Measurements from ENCODE around the gene TCEAL6.
"Not testable (repeated sequence)": the region's sequence is repeated elsewhere in the genome, so short reads cannot be mapped to it uniquely, and the experiment has no call there.

Gene TCEAL6

DNA sequence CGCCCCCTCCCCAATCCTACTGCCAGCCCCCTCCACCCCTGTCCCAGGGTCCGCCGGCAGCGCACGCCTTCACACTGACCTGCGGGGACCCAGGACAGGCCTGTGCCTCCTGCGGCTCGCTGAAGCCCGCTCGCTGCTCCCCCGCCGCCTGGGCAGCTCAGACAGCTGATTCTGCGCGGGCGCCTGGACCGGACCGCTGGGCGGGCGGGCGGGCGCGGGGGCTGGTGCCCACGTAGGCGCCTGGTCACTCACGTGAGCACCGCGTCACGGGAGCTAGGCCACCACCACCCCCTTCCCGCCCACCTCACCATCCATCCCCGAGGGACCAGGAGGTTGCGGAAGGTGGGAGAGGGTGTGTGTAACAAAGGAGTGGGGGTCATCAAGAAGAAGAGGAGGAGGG, at the start of gene TCEAL6:
TCEAL6 (minus strand) TSS at position 208 of the 400 bp plus-strand sequence.
- not testable (repeated sequence) for H3K27ac ChIP-seq

DNA sequence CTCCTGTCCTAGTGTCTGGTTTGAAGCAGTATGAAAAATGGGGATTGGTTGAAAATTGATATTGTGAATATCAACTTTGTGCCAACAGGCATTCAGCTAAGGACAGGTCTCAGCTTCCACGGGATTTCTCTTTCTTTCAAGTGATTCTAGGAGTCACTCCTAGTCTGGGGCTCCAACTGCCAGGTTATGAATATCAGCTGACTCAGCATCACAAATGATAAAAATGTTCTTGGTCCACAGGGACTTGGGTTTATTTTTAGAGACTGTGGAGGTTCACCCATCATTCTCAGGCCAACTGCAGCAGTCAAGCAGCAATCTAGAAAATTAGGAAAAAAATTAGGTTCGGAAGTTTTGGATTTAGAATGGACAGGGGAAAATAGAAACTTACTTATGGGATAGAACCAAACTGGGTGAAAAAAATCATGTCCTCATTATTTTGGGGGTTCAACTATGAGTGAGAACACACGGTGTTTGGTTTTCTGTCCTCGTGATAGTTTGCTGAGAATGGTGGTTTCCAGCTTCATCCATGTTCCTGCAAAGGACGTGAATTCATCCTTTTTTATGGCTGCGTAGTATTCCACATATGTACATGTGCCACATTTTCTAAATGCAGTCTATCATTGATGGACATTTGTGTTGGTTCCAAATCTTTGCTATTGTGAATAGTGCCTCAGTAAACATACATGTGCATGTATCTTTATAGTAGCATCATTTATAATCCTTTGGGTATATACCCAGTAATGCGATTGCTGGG, 43.9 kb upstream of the TCEAL6 start:
- TF ChIP-seq ZFX (IDR thresholded peaks at IDR 0.05; ENCODE audit: borderline replicate concordance): no peak
- TF ChIP-seq, protein P1, sequence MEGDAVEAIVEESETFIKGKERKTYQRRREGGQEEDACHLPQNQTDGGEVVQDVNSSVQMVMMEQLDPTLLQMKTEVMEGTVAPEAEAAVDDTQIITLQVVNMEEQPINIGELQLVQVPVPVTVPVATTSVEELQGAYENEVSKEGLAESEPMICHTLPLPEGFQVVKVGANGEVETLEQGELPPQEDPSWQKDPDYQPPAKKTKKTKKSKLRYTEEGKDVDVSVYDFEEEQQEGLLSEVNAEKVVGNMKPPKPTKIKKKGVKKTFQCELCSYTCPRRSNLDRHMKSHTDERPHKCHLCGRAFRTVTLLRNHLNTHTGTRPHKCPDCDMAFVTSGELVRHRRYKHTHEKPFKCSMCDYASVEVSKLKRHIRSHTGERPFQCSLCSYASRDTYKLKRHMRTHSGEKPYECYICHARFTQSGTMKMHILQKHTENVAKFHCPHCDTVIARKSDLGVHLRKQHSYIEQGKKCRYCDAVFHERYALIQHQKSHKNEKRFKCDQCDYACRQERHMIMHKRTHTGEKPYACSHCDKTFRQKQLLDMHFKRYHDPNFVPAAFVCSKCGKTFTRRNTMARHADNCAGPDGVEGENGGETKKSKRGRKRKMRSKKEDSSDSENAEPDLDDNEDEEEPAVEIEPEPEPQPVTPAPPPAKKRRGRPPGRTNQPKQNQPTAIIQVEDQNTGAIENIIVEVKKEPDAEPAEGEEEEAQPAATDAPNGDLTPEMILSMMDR (IDR thresholded peaks at IDR 0.05): no peak
- H3K27ac ChIP-seq: no peak overlapping the region

DNA sequence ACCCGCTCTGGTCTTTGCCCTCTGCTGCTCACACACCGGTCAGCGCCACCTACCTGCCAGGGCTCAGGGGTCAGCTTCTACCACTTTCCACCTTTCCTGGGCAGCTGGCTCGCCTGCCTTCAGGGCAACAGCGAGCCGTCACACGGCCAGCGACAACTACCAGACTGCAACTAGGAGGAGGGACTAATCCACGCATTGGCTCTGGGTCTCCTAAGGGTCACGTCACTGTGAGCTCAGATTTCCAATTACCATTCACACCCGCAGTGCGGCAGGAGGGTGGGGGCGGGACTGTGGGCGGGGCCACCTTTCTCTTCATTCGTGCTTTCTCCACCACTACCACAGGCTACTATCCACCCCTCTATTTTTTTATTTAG, 13.5 kb upstream of the TCEAL6 start, which contains the start of gene BEX5:
BEX5 (minus strand) TSS at position 172 of the 374 bp plus-strand sequence. CDS start 1,712 bp downstream, outside the sequence.
- no peak for TF ChIP-seq ZFX (IDR thresholded peaks at IDR 0.05; ENCODE audit: borderline replicate concordance)
- TF ChIP-seq, protein P1 (IDR thresholded peaks at IDR 0.05): no peak
- H3K27ac ChIP-seq: peak within 1 kb of the TSS; percentile 56

GRCh38 chrX:102154900-102155805, 12.9 kb upstream of the TCEAL6 start:
- TF ChIP-seq, protein P1 (IDR thresholded peaks at IDR 0.05): no peak
- no peak for TF ChIP-seq ZFX (IDR thresholded peaks at IDR 0.05; ENCODE audit: borderline replicate concordance)
- H3K27ac ChIP-seq: peak overlapping the region; percentile 56

- no peak for TF ChIP-seq ZFX (IDR thresholded peaks at IDR 0.05; ENCODE audit: borderline replicate concordance)
- TF ChIP-seq, protein P1 (IDR thresholded peaks at IDR 0.05): peak; percentile 76
- H3K27ac ChIP-seq: peak overlapping the region; percentile 56
Measured at GRCh38 chrX:102154218-102154860, 12.1 kb upstream of the TCEAL6 start.

- H3K27ac ChIP-seq: not testable (repeated sequence)
Measured at GRCh38 chrX:102141631-102142030, 650 bp downstream of the TCEAL6 start.

DNA sequence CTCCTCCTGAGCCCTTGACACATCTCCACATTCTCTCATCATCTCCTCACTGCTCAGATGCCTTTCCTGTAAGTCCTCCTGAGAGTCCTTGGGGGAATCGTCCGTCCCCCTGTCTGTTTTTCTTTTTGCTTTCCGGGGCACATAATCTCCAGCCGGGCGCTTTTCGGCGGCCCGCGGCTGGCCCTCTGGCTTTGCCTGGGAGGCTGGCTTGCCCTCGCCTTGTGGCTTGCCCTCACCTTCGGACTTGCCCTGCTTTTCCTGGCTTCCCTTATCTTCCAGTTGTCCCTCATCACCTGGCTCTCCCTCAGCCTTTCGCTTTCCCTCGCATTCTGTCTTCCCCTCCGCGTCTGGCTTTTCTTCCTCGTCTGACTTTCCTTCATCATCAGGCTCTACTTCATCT, 1.4 kb downstream of the TCEAL6 start:
- H3K27ac ChIP-seq: not testable (repeated sequence)

DNA sequence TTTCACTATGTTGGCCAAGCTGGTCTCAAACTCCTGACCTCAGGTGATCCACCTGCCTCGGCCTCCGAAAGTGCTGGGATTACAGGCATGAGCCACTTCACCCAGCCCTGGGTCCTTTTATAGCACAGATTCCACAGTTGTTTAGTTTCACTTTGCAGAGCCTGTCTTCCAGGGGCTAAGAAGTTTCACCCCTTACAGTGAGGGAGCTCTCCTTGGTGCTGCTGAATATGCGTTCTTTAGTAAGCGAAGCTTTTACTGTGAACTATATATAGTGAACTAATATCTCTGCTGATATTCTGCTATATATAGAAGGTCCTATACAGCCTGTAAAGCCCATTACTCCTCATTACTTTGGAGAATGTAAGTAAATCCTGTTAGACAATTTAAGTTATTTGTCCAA, 4.2 kb downstream of the TCEAL6 start:
- no peak overlapping the region for H3K27ac ChIP-seq
- TF ChIP-seq ZFX (IDR thresholded peaks at IDR 0.05; ENCODE audit: borderline replicate concordance): no peak
- TF ChIP-seq, protein P1 (IDR thresholded peaks at IDR 0.05): no peak
